ENCODE data around the gene SMYD3.
"Not testable (repeated sequence)": the region's sequence is repeated elsewhere in the genome, so short reads cannot be mapped to it uniquely, and the experiment has no call there.

Gene SMYD3

GRCh38 chr1:245834002-245834401 is 673.1 kb downstream of the SMYD3 start:
- FAIRE-seq, result no peak

GRCh38 chr1:245832771-245833527 is 674.1 kb downstream of the SMYD3 start:
- DNase-seq (ENCODE audit: insufficient read length, low spot score) (no peak), FAIRE-seq (no peak)

More at GRCh38 chr1:245834002-245834401, 673.1 kb downstream of the SMYD3 start:
- DNase-seq (ENCODE audit: insufficient read length, low spot score), result no peak

- no peak for DNase-seq (ENCODE audit: insufficient read length, low spot score)
- FAIRE-seq, result no peak
Measured at GRCh38 chr1:245831518-245831917, 675.6 kb downstream of the SMYD3 start.

- DNase-seq (ENCODE audit: insufficient read length, low spot score), result no peak
- FAIRE-seq, result no peak
Measured at GRCh38 chr1:245829826-245830225, 677.3 kb downstream of the SMYD3 start.

GRCh38 chr1:245829194-245829593 is 677.9 kb downstream of the SMYD3 start:
- DNase-seq (ENCODE audit: insufficient read length, low spot score) (no peak), FAIRE-seq (no peak)

GRCh38 chr1:245827301-245827700 is 679.8 kb downstream of the SMYD3 start:
- no peak for FAIRE-seq

GRCh38 chr1:245825128-245825901 is 681.8 kb downstream of the SMYD3 start:
- FAIRE-seq, result no peak
- no peak for DNase-seq (ENCODE audit: insufficient read length, low spot score)

More at GRCh38 chr1:245827301-245827700, 679.8 kb downstream of the SMYD3 start:
- no peak for DNase-seq (ENCODE audit: insufficient read length, low spot score)

GRCh38 chr1:245823408-245824147 is 683.5 kb downstream of the SMYD3 start:
- DNase-seq (ENCODE audit: insufficient read length, low spot score) (no peak), FAIRE-seq (no peak)

GRCh38 chr1:245822996-245823395 is 684.1 kb downstream of the SMYD3 start:
- DNase-seq (ENCODE audit: insufficient read length, low spot score), result no peak
- no peak for FAIRE-seq

- FAIRE-seq; DNase-seq (ENCODE audit: insufficient read length, low spot score): not testable (repeated sequence)
Measured at GRCh38 chr1:245818363-245818762, 688.7 kb downstream of the SMYD3 start.

GRCh38 chr1:245816496-245816895 is 690.6 kb downstream of the SMYD3 start:
- FAIRE-seq, result not testable (repeated sequence)

GRCh38 chr1:245814651-245815050 is 692.4 kb downstream of the SMYD3 start:
- no peak for DNase-seq (ENCODE audit: insufficient read length, low spot score)
- no peak for FAIRE-seq

More at GRCh38 chr1:245816496-245816895, 690.6 kb downstream of the SMYD3 start:
- DNase-seq (ENCODE audit: insufficient read length, low spot score), result not testable (repeated sequence)

GRCh38 chr1:245812278-245812677 is 694.8 kb downstream of the SMYD3 start:
- no peak for FAIRE-seq

GRCh38 chr1:245810789-245811337 is 696.2 kb downstream of the SMYD3 start:
- no peak for FAIRE-seq
- DNase-seq (ENCODE audit: insufficient read length, low spot score), result no peak

More at GRCh38 chr1:245812278-245812677, 694.8 kb downstream of the SMYD3 start:
- DNase-seq (ENCODE audit: insufficient read length, low spot score), result no peak

- DNase-seq (ENCODE audit: insufficient read length, low spot score) (no peak), FAIRE-seq (no peak)
Measured at GRCh38 chr1:245810181-245810769, 696.8 kb downstream of the SMYD3 start.

GRCh38 chr1:245809361-245809760 is 697.7 kb downstream of the SMYD3 start:
- DNase-seq (ENCODE audit: insufficient read length, low spot score) (no peak), FAIRE-seq (no peak)

GRCh38 chr1:245807954-245808719 is 698.9 kb downstream of the SMYD3 start:
- FAIRE-seq (peak; percentile 88), DNase-seq (ENCODE audit: insufficient read length, low spot score) (peak; percentile 39)

- peak; percentile 44 for DNase-seq (ENCODE audit: insufficient read length, low spot score)
- FAIRE-seq, result peak; percentile 87
Measured at GRCh38 chr1:245807306-245807705, 699.8 kb downstream of the SMYD3 start.

- DNase-seq (ENCODE audit: insufficient read length, low spot score) (no peak), FAIRE-seq (no peak)
Measured at GRCh38 chr1:245805532-245805931, 701.5 kb downstream of the SMYD3 start.

- FAIRE-seq (no peak), DNase-seq (ENCODE audit: insufficient read length, low spot score) (no peak)
Measured at GRCh38 chr1:245804696-245805095, 702.4 kb downstream of the SMYD3 start.

Data from GM19239 (cell line).